Measurements from ENCODE around the gene GP1BA.

- TF ChIP-seq ZNF274 (IDR thresholded peaks at IDR 0.05; ENCODE audit: low read depth, low read length) (no peak), YY1 (IDR thresholded peaks at IDR 0.05; ENCODE audit: insufficient read depth, insufficient read length) (no peak), SUZ12 (IDR thresholded peaks at IDR 0.05; ENCODE audit: extremely low read depth, insufficient read depth, insufficient read length) (no peak)
Observed at GRCh38 chr17:4969047-4969550, 37.0 kb downstream of the GP1BA start.

Measured in NT2/D1 (cell line).